H1 (cell line): ENCODE data around the gene SRI. TPM values are rescaled to one million over a fixed set of nuclear protein-coding genes. Genes with fewer than 3 reads are reported as not detected.

Experiments
- CTCF ChIA-PET: fragments of 300-600 bp; sonication (Branson Sonifier 250); formaldehyde crosslinking; loops from one replicate; lab custom pipeline; 2021; ENCODE audit not compliant: partially characterized antibody; lab: Charles Lee
- POLR2A ChIA-PET: fragments of 300-600 bp; sonication (Branson Sonifier 250); formaldehyde crosslinking; loops from one replicate; lab custom pipeline; 2021; ENCODE audit warnings: inconsistent platforms; ENCODE audit not compliant: partially characterized antibody; lab: Charles Lee
- DNase-seq, 2 experiments: peaks; one replicate each; pipeline versions ENCODE4 v3.0.0 to v3.0.0-alpha.2; 2010 to 2022; ENCODE audit warnings: low spot score in 2 of 2, low read depth in 1 of 2, mixed read lengths in 1 of 2
- FAIRE-seq: peaks from 2 replicates; lab custom pipeline; 2011; peaks lifted over from hg19 to GRCh38; lab: Jason Lieb, UNC
- H2AFZ ChIP-seq: 2 replicates; pipeline ENCODE4 v1.8.1; 2012; ENCODE audit warnings: low read length, inconsistent platforms
- H2AK5ac ChIP-seq: 2 replicates; pipeline ENCODE4 v1.6.1; 2013; ENCODE audit warnings: low read depth, low read length
- H2BK120ac ChIP-seq: replicated peaks from 2 replicates; pipeline ENCODE3; 2013; ENCODE audit warnings: low read depth, low read length, inconsistent platforms
- H2BK12ac ChIP-seq: 2 replicates; pipeline ENCODE4 v1.6.1; 2013; ENCODE audit warnings: low read depth, low read length
- H2BK15ac ChIP-seq: 2 replicates; pipeline ENCODE4 v1.6.1; 2013; ENCODE audit warnings: low read length
- H2BK20ac ChIP-seq: 2 replicates; pipeline ENCODE4 v1.6.1; 2013; ENCODE audit warnings: low read length
- H2BK5ac ChIP-seq: 2 replicates; pipeline ENCODE4 v1.6.1; 2013; ENCODE audit warnings: low read depth, low read length
- H3K14ac ChIP-seq: 2 replicates; pipeline ENCODE4 v1.6.1; 2013; ENCODE audit warnings: inconsistent platforms; ENCODE audit not compliant: insufficient read length
- H3K18ac ChIP-seq: 2 replicates; pipeline ENCODE4 v1.6.1; 2013; ENCODE audit warnings: low read length; ENCODE audit errors: extremely low read depth
- H3K23ac ChIP-seq: 2 replicates; pipeline ENCODE4 v1.6.1; 2013; ENCODE audit warnings: inconsistent platforms; ENCODE audit not compliant: insufficient read length
- H3K23me2 ChIP-seq: 2 replicates; pipeline ENCODE4 v1.6.1; 2013; ENCODE audit warnings: low read depth, low read length
- H3K27ac ChIP-seq: 2 replicates; pipeline ENCODE4 v1.6.1; 2011; ENCODE audit warnings: low read depth, low read length, inconsistent platforms
- H3K27me3 ChIP-seq, 4 experiments: replicated peaks in 1 of 4; 1 replicate in 1 of 4; 2 replicates in 3 of 4; pipeline versions ENCODE4 v1.6.1 to v1.8.1; 2011 to 2013; ENCODE audit warnings: low read length in 3 of 4, mild to moderate bottlenecking in 3 of 4, inconsistent platforms in 2 of 4, mixed read lengths in 2 of 4, moderate library complexity in 1 of 4; ENCODE audit not compliant: control insufficient read depth in 3 of 4, insufficient read depth in 3 of 4; ENCODE audit errors: extremely low read depth in 1 of 4
- H3K36me3 ChIP-seq, 4 experiments: 2 replicates each; pipeline versions ENCODE4 v1.6.1 to v1.8.1; 2011 to 2013; ENCODE audit warnings: mild to moderate bottlenecking in 4 of 4, low read length in 3 of 4, moderate library complexity in 2 of 4, control low read depth in 1 of 4, inconsistent platforms in 1 of 4; ENCODE audit not compliant: insufficient read depth in 4 of 4, control insufficient read depth in 2 of 4
- H3K4ac ChIP-seq: replicated peaks from 2 replicates; pipeline ENCODE3; 2013; ENCODE audit warnings: low read length, low read depth, mixed read lengths, inconsistent platforms; ENCODE audit not compliant: insufficient read length
- H3K4me1 ChIP-seq, 4 experiments: replicated peaks in 1 of 4; 1 replicate in 1 of 4; 2 replicates in 3 of 4; pipeline versions ENCODE4 v1.6.1 to v1.8.1; 2011 to 2013; ENCODE audit warnings: low read length in 3 of 4, inconsistent platforms in 2 of 4, mixed read lengths in 1 of 4; ENCODE audit not compliant: insufficient read depth in 4 of 4, control insufficient read depth in 3 of 4
- H3K4me2 ChIP-seq, 2 experiments: 2 replicates each; pipeline versions ENCODE4 v1.6.1 to v1.8.1; 2011 to 2013; ENCODE audit warnings: low read depth in 2 of 2, low read length in 2 of 2, control low read depth in 1 of 2, inconsistent platforms in 1 of 2, mild to moderate bottlenecking in 1 of 2; ENCODE audit not compliant: insufficient read depth in 1 of 2
- H3K4me3 ChIP-seq, 4 experiments: fragments of 200-600, 300-600 bp in 1 of 4; sonication (generic), shearing (Covaris generic), sonication (Bioruptor Twin) in 1 of 4; 2 replicates each; pipeline versions ENCODE4 v1.5.1 to v1.8.1; 2011 to 2016; ENCODE audit warnings: low read length in 4 of 4, low read depth in 3 of 4, control low read depth in 2 of 4, inconsistent platforms in 2 of 4, mild to moderate bottlenecking in 2 of 4, mixed read lengths in 1 of 4, moderate library complexity in 1 of 4; ENCODE audit not compliant: insufficient read depth in 2 of 4; ENCODE audit errors: extremely low read depth in 1 of 4
- H3K56ac ChIP-seq: replicated peaks from 2 replicates; pipeline ENCODE3; 2013; ENCODE audit warnings: low read depth, mild to moderate bottlenecking, mixed read lengths, low read length, inconsistent platforms; ENCODE audit not compliant: insufficient read length
- H3K79me1 ChIP-seq: 2 replicates; pipeline ENCODE4 v1.6.1; 2013; ENCODE audit warnings: low read depth, low read length, control low read depth
- H3K79me2 ChIP-seq, 2 experiments: 2 replicates each; pipeline versions ENCODE4 v1.6.1 to v1.8.1; 2012 to 2013; ENCODE audit warnings: low read length in 2 of 2, mild to moderate bottlenecking in 2 of 2, inconsistent platforms in 1 of 2; ENCODE audit not compliant: insufficient read depth in 2 of 2, control insufficient read depth in 1 of 2
- H3K9ac ChIP-seq, 4 experiments: replicated peaks in 1 of 4; 1 replicate in 1 of 4; 2 replicates in 3 of 4; pipeline versions ENCODE4 v1.6.1 to v1.8.1; 2011 to 2013; ENCODE audit warnings: low read depth in 3 of 4, low read length in 3 of 4, control low read depth in 2 of 4, mild to moderate bottlenecking in 2 of 4, moderate library complexity in 2 of 4, inconsistent platforms in 1 of 4; ENCODE audit errors: extremely low read depth in 1 of 4
- H3K9me3 ChIP-seq, 2 experiments: 2 replicates each; pipeline versions ENCODE4 v1.6.1 to v1.8.1; 2012 to 2013; ENCODE audit warnings: mild to moderate bottlenecking in 2 of 2, moderate library complexity in 2 of 2, control low read depth in 1 of 2, inconsistent platforms in 1 of 2, low read depth in 1 of 2, low read length in 1 of 2, mixed read lengths in 1 of 2; ENCODE audit not compliant: insufficient read depth in 2 of 2
- H4K20me1 ChIP-seq, 2 experiments: replicated peaks in 1 of 2; 2 replicates each; pipeline versions ENCODE3 to v1.8.1; 2011 to 2013; ENCODE audit warnings: inconsistent platforms in 2 of 2, low read length in 2 of 2, mild to moderate bottlenecking in 1 of 2; ENCODE audit not compliant: insufficient read depth in 2 of 2, control insufficient read depth in 1 of 2
- H4K5ac ChIP-seq: 2 replicates; pipeline ENCODE4 v1.6.1; 2013; ENCODE audit warnings: low read length, low read depth, mixed read lengths, inconsistent platforms; ENCODE audit not compliant: insufficient read length
- H4K8ac ChIP-seq: 2 replicates; pipeline ENCODE4 v1.8.0; 2013; ENCODE audit warnings: mild to moderate bottlenecking, moderate library complexity, low read length, inconsistent platforms; ENCODE audit not compliant: insufficient read depth; ENCODE audit errors: extremely low read depth
- H4K91ac ChIP-seq: replicated peaks from 2 replicates; pipeline ENCODE3; 2013; ENCODE audit warnings: low read length, mixed read lengths, inconsistent platforms; ENCODE audit not compliant: insufficient read length
- BACH1 ChIP-seq: IDR thresholded peaks from 2 replicates; pipeline ENCODE4 v1.6.1; 2012; ENCODE audit warnings: low read length, improper control_type of control experiment
- BRCA1 ChIP-seq: IDR thresholded peaks from 2 replicates; pipeline ENCODE4 v1.6.1; 2012; ENCODE audit warnings: low read depth, low read length, improper control_type of control experiment
- CEBPB ChIP-seq: IDR thresholded peaks from 2 replicates; pipeline ENCODE4 v1.6.1; 2012; ENCODE audit warnings: low read depth, low read length
- CREB1 ChIP-seq: IDR thresholded peaks from 2 replicates; pipeline ENCODE4 v1.6.1; 2012; ENCODE audit warnings: inconsistent platforms
- MAX ChIP-seq: IDR thresholded peaks from 2 replicates; pipeline ENCODE4 v1.6.1; 2012; ENCODE audit warnings: inconsistent platforms
- NRF1 ChIP-seq: IDR thresholded peaks from 2 replicates; pipeline ENCODE4 v1.6.1; 2011; ENCODE audit warnings: mild to moderate bottlenecking, low read depth, low read length, improper control_type of control experiment
- RNF2 ChIP-seq: fragments of 200-900, 300-1000 bp; sonication (generic); IDR thresholded peaks from 2 replicates; pipeline ENCODE4 v1.7.1; 2016; ENCODE audit warnings: borderline replicate concordance, low read depth, mild to moderate bottlenecking, antibody characterized with exemption, low read length; ENCODE audit not compliant: poor library complexity, severe bottlenecking; ENCODE audit errors: missing control alignments
- SIRT6 ChIP-seq: IDR thresholded peaks from one replicate; pipeline ENCODE4 v1.7.1; 2012; ENCODE audit warnings: low read length, inconsistent platforms
- SIX5 ChIP-seq: IDR thresholded peaks from 2 replicates; pipeline ENCODE4 v1.6.1; 2011; ENCODE audit warnings: mild to moderate bottlenecking, low read depth, low read length
- TCF12 ChIP-seq: IDR thresholded peaks from 2 replicates; pipeline ENCODE4 v1.6.1; 2011; ENCODE audit warnings: low read depth, mild to moderate bottlenecking, low read length
- WGBS, 2 experiments: shearing (Covaris generic) in 1 of 2; methylation state at CpG; one replicate each; pipeline versions ENCODE4 v1.1.6 to v1.1.7; 2013 to 2015; ENCODE audit warnings: low lambda C conversion rate in 2 of 2, mixed read lengths in 2 of 2, inconsistent platforms in 1 of 2, low coverage in 1 of 2, missing lambda C conversion rate in 1 of 2; ENCODE audit not compliant: insufficient replicate concordance in 2 of 2, insufficient coverage in 1 of 2, insufficient read length in 1 of 2; ENCODE audit errors: extremely low coverage in 1 of 2, missing lambda C conversion rate in 1 of 2; 5-methylcytosine and 5-hydroxymethylcytosine counted together
- polyA plus RNA-seq, 7 experiments: library from polyadenylated mRNA; depleted of rRNA in 3 of 7; stranded (reverse) in 5 of 7; unstranded in 2 of 7; fragments of >200 nt in 5 of 7; fragments of 200-250 nt in 2 of 7; gene quantifications; 1 replicate in 5 of 7; 2 replicates in 1 of 7; 4 replicates in 1 of 7; pipeline versions ENCODE4 v1.2.1 to v1.2.3, GENCODE V29; 2011 to 2013; ENCODE audit warnings: missing spikeins in 2 of 7, mixed read lengths in 2 of 7
- total RNA-seq: library from RNA; stranded (reverse); fragmentation: NEBNext Ultra II Directional; extraction: Animal tissue kit (Norgen Biotek cat#: 25700); gene quantifications from 2 replicates; pipeline ENCODE4 v1.2.1, GENCODE V29; 2021
- TF ChIP-seq, protein P1 (sequence below): IDR thresholded peaks from 2 replicates; pipeline ENCODE4 v1.6.1; 2011; ENCODE audit warnings: low read depth, mild to moderate bottlenecking, low read length; ENCODE audit not compliant: insufficient read depth

SRI gene
- total and polyA plus RNA-seq, 2 of the 8 experiments (the other 6 are each of a cell fraction or from before 2014, with no cell fraction given), result 118 to 170 TPM

GRCh38 chr7:88259656-88260380 is 40.0 kb upstream of the SRI start:
- no peak overlapping the region for H2BK15ac ChIP-seq
- no peak overlapping the region for H4K8ac ChIP-seq
- H3K23me2 ChIP-seq, result no peaks in the 10 kb centered on the region; the same call in 1 of the 2 replicates
- no peak overlapping the region for H3K23ac ChIP-seq
- POLR2A ChIA-PET, result interaction anchor here (0.6 kb wide), 1 partner anchor 385 kb away, joined by 4 read pairs; no protein-coding TSS in a partner anchor
- CTCF ChIA-PET, result interaction anchor here (1.0 to 2.4 kb wide), 2 partner anchors 18 to 85 kb away, joined by 3 to 7 read pairs; no protein-coding TSS in a partner anchor
- H3K27ac ChIP-seq, result no peak overlapping the region
- no peak overlapping the region for H4K5ac ChIP-seq
- H2BK120ac ChIP-seq, result no peak overlapping the region
- H3K9ac ChIP-seq, result no peak overlapping the region
- no peaks in the 10 kb centered on the region for H3K27me3 ChIP-seq
- no peak overlapping the region for H2BK20ac ChIP-seq
- peaks cover 0 to 3% of the 10 kb centered on the region in 2 experiments; a peak in 1 of 4 replicates for H3K9me3 ChIP-seq
- no peak for TF ChIP-seq BACH1
- TF ChIP-seq TCF12, result no peak
- TF ChIP-seq, protein P1, sequence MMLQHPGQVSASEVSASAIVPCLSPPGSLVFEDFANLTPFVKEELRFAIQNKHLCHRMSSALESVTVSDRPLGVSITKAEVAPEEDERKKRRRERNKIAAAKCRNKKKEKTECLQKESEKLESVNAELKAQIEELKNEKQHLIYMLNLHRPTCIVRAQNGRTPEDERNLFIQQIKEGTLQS, result no peak
- TF ChIP-seq CREB1, result no peak
- no peak for TF ChIP-seq CEBPB
- TF ChIP-seq BRCA1, result no peak
- no peak for TF ChIP-seq SIX5
- TF ChIP-seq NRF1, result no peak
- no peak for TF ChIP-seq RNF2
- no peak for TF ChIP-seq MAX
- TF ChIP-seq SIRT6, result no peak
- TF ChIP-seq, all 59 proteins: peak for 0
- Histone ChIP-seq H2BK5ac (no peak overlapping the region), H3K4ac (no peak overlapping the region), H3K4me1 (no peaks in the 10 kb centered on the region), H3K4me3 (no peak overlapping the region), H3K18ac (no peak overlapping the region), H4K20me1 (no peaks in the 10 kb centered on the region), H3K4me2 (no peak overlapping the region), H3K79me2 (no peaks in the 10 kb centered on the region), H2BK12ac (no peak overlapping the region), H2AK5ac (no peak overlapping the region), H3K79me1 (no peaks in the 10 kb centered on the region), H4K91ac (no peak overlapping the region), H3K36me3 (no peaks in the 10 kb centered on the region), H2AFZ (no peak overlapping the region), H3K14ac (no peak overlapping the region), H3K56ac (no peak overlapping the region)
- no peak for FAIRE-seq
- 85% methylated on average over 2 of the region's 2 CpGs; no CpG with 5 or more reads in 1 of the 2 experiments for WGBS, 2 experiments
- no peak for DNase-seq
